HG02884 (cell line): Measurements from ENCODE around the gene GTPBP6.
"Not testable (repeated sequence)": the region's sequence is repeated elsewhere in the genome, so short reads cannot be mapped to it uniquely, and the experiment has no call there.

Source experiments
- ATAC-seq: cut with Tn5 transposase; IDR thresholded peaks from one replicate; pipeline ENCODE4 v1.9.1; 2021; ENCODE audit warnings: mild to moderate bottlenecking, moderate library complexity; ENCODE audit not compliant: unreplicated experiment

GTPBP6 gene

DNA sequence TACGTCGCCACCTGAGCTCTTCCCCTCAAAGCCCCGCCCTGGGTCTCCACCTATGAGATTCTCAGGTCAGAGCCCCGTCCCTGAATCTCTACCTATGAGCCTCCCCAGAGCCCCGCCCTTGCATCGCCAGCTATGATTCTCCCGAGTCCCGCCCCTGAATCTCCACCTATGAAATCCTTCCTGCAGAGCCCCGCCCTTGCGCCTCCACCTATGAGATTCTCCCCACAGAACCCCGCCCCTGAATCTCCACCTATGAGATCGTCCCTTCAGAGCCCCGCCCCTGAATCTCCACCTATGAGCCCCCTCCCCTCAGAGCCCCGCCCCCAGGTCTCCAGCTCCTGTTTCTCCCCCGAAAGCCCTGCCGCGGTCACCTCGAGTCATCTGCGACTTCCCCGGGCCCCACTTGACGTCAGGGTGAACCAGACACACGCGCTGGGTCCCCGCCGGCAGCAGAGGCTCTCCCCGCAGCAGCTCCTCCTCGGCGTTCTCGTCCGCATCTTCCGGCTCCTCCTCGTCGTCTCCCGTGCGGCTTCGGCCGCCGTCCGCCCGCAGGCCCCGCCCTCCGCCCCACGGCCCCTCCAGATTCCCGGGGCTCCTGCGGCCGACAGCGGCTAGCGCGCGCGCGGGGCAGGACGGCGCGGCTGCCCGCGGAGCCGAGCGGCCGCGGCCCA, 393 bp downstream of the GTPBP6 start:
- peak; percentile 53 for ATAC-seq

DNA sequence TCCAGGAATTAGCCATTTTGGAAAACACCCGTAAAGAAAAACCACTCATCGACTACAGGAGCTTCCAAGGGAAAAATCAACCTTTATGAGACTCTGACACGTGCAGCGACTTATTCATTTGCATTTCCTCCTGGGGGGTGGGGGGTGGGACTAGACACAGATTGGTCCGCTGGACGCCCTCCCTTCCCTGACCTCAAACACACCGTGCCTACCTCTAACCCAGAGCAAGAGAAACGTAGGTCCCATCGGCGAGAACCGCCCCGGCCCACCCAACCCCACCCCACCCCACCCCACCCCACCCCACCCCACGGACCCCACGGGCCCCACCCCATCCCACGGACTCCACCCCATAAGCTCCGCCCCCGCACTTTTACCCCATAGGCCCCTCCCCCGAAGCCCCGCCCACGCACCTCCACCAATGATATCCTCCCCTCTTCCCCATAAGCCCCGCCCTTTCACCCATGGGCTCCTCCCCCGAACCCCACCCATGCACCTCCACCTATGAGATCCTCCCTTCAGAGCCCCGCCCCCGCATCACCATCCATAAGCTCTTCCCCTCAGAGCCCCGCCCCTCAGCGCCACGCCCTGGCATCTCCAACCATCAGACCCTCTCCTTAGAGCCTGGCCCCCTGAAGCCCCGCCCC, 1.1 kb downstream of the GTPBP6 start:
- no peak for ATAC-seq

DNA sequence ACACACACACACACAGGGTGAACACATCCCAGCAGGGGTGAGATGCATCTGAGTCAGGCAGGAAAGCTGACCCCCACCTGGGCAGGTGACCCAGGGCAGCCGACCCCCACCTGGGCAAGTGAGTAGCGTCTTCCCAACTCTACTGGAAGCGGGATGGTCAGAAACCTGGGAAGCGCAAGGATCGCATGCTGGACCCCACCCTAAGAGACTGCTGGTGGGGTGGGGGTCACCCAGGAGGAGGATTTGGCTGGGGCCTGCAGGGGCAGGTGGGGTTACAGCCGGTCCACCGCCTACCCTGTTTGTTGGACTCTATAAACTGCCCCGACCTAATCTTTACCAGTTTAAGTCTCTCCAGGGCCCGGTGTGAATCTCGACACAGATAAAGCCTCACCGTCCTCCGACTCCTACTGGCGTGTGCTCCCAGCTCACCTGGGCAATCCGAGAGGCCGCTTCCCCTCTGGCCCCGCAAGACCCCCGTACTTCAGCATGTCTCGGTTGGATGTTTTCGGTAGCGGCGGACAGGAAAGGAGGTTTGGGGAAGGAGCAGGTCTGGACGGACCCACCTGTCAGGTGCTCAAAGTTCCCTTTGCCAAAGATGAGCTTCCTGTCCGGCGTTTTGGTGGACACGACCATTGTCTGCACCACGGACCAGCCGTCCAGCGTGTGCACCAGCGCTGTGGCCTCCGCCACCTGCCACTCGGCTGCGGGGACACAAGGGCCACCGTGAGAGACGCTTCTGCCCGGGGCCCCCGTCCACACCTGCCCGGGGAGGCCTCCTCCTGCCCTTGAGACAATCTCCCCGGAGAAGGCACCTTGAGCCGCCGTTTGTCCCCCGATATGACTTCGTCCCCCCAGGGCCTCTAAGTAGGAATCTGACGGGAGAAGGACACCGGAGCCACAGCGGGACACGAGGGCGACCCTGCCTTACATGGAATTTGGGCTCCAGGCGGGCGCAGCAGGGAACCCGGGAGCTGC, 2.0 kb downstream of the GTPBP6 start:
- no peak for ATAC-seq

DNA sequence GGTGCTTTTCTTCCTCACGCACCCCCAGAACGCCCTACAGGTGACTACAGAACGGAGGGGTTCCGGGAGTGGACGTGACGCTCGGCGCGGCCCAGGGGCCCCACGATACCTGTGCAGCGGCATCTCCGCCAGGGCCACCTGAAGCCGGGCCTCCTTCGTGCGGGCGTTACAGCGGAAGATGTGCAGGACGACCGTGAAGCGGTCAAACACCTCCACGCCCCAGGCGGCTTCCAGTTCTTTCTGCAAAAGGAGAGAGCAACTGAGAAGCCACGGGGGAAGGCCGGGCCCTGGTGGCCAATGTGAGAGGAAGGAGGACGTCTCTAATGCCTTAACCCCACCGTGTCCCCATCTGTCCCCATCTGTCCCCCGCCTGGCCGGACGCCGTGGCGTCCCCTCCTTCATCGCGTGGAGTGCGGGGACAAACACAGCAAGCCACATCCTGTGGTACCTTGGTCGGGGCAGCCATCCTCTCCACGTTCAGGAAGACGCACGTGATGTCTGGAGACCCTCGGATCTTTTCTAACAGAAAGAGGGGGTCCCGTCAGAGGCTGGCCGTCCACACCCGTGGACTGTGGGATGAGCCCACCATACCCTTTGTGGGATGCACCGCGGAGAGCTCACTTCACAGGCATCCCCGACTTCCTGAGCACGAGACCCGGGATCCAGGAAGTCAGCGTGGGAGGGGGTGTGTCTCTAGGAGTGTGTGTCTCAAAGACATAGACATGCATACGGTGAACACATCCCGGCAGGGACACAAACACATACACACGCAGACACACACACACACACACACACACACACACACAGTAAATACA, 3.6 kb downstream of the GTPBP6 start:
- ATAC-seq: no peak

DNA sequence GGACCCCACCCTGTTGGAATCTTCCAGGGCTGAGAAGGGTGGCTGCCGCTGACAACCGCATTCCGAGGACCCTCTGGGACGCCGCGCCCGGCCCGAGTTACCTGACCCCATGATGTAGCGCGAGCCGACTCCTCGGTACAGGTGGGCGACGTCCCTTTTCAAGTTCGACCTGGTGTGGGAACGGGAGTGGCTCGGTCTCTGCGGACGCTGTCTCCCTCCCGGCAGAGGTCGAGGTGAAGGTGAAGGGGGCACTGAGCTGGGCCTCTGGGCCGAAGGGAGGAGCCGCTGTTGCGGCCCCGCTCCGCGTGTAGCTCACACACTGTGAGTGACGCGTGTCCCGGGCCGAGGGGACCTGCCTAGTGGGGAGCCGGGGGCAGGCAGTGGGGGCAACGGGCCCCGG, 4.5 kb downstream of the GTPBP6 start:
- ATAC-seq: no peak

DNA sequence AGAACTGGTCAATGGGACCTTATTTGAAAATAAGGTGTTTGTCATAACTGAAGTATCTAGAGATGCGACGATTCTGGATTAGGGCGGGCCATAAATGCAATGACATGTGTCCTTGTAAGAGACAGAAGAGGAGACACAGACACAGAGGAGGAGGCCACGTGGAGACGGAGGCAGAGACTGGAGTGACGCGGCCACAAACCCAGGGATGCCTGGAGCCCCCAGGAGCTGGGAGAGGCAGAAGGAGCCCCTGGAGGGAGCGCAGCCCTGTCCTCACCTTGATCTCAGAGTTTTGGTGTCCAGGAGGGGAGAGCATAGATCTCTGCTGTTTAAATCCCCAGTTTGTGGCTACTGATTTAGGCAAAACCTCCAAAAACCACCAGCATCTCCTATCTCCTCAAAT, 5.0 kb downstream of the GTPBP6 start:
- no peak for ATAC-seq

DNA sequence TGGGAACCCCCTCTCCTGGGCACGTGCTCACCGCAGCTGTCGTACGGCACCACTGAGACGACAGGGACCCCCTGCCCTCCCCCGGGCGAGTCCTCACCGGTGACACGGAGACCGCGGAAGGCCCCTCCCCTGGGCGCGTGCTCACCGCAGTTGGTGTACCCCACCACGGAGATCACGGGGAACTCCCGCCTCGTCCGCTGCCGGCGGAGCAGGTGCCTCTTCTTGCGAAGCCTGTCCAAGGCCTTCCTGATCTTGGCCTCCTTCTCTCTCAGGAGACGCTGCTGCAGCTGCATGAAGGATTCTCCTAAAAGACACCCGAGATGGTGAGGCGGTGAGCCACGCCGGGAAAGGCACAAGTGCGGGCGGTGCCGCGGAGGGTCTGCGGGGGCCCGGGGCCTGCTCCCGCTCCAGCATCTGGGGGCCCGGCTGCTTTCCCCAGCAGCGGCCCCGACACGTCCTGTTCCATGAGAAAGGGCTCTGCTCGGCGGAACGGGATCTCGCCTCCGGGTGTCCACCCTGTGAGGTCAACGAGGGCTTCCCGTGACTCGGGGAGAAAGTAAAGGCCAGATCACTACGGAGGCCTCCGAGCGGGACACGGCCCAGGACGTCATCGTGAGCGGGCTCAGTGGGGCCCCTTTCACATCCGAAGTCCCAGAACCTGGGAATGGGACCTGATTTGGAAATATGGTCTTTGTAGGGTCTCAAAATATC, 5.8 kb downstream of the GTPBP6 start:
- no peak for ATAC-seq

DNA sequence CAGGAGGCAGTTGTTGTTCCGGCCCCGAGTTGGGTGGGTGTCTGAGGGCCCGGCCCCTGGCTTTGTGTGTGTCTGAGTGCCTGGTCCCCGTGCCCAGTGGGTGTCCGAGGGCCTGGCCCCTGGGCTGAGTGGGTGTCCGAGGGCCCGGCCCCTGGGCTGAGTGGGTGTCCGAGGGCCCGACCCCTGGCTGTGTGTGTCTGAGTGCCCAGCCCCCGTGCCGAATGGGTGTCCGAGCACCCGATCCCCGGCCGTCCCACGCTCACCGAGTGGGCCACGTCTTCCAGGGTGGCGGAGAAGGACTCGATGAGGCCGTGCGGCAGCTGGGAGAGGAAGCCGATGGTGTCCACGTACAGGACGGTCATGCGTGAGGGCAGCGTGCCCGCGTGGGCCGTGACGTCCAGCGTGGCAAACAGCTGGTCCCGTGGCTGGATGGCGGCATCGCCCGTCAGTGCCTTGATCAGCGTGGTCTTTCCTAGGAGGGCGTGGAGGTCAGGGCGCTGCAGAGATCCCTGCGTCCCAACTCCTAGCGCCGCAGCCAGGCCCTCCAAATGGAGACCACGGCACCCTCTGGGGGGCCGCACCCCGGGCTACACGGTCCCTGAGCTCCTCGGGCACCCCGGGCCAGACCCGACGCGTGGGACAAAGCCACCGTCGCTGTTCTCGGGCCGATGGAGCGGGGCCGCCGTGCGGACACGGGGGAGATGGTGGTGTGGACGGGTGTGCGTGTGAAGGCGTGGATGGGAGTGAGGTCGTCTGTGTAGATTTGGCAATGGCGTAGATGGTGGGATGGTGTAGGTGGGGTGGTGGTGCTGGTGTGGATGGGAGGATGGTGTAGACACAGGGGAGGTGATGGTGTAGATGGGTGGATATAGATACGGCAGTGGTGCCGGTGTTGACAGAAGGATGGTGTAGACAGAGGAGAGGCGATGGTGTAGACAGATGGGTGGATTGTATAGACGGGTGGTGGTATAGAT, 7.2 kb downstream of the GTPBP6 start:
- no peak for ATAC-seq

DNA sequence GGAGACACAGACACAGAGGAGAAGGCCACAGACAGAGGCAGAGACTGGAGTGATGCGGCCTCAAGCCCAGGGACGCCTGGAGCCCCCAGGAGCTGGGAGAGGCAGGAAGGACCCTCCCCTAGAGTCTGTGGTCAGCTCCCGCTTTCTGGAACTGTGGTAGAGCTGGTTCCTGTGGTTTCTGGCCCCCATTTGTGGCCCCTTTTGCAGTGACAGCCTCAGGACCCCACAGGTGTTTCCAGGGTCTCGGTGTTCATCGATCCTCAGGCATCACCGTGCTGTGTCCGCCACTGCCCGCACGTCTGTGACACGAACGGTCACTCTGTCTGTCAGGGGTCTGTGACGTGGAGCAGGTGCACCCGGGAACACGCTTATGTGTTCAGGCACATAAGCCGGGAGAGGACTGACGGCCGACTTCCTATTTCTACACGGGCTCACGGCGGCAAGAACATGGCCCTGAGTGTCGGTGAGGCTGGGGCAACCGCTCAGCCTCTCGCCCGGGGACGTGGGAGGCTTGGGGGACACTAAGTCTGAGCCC, 7.9 kb downstream of the GTPBP6 start:
- ATAC-seq: no peak

DNA sequence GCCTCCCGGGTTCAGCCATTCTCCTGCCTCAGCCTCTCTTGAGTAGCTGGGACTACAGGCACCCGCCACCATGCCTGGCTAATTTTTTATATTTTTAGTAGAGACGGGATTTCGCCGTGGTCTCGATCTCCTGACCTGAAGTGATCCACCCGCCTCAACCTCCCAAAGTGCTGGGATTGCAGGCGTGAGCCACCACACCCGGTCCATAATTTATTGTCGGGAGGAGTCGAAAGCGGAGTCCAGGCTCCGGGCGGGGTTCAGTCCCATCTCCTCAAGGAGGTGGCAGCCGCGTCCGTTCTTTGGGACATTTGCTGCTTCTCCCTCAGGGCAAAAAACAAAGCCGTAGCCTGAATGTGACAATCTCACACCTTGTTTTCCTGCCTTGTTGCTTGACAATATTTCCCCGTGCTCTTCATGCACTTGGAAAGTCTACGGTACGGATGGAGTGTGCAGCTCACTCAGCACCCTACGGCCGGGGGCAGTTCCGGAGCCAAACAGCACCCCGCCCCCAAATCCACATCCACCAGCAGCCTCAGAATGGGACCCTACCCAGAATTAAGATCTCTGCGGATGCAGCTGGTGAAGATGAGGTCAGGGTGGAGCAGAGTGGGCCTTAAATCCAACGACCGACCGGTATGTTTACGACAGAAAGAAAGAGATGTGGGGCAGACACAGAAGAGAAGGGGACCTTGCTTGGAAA, 9.6 kb downstream of the GTPBP6 start:
- no peak for ATAC-seq

DNA sequence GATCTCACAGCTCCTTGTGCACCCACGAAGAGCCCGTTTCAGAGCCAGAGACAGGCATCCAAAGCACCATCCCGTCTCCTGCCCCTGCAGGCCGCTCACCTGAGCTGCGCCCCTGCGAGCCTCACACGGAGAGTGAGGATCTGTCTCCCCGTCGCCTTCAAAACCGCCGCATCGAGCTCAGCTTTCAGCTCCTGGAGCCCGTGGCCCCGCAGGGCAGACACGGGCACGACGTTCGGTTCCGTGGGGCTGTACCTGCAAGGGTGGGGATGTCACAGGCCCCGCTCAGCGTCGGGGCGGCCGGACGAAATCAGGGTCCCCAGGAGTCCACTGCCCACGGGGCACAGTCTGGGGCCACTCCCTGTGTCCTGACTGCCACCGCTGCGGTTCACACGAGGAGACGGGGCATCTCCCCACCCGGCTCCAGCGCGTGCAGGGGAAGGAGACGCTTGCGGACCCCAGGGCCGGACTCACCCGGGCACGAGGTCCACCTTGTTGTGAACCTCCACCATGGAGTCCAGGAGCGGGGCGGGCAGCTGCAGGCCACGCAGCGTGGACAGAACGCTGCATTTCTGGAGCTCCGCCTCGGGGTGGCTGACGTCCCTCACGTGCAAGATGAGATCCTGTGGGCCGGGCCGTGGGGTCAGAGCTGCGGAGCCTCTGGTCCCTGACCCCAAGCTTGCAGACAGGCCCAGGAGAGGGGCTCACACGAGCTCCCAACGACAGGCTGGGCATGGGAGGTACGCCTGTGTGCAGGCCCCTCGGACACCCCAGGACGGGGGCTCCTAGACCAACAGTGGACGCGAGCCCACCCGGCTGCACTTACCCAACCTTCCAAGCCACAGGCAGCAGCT, 11.1 kb downstream of the GTPBP6 start:
- no peak for ATAC-seq

DNA sequence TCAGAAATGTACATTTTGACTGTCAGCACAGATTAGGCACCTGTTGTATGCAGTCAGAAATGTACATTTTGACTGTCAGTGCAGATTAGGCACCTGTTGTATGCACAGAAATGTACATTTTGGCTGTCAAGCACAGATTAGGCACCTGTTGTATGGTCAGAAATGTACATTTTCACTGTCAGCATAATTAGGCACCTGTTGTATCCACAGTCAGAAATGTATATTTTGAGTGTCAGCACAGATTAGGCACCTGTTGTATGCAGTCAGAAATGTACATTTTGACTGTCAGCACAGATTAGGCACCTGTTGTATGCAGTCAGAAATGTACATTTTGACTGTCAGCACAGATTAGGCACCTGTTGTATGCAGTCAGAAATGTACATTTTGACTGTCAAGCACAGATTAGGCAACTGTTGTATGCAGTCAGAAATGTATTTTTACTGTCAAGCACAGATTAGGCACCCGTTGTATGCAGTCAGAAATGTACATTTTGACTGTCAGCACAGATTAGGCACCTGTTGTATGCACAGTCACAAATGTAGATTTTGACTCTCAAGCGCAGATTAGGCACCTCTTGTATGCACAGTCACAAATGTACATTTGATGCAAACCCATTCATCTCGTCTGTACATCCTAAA, 11.9 kb downstream of the GTPBP6 start:
- not testable (repeated sequence) for ATAC-seq

DNA sequence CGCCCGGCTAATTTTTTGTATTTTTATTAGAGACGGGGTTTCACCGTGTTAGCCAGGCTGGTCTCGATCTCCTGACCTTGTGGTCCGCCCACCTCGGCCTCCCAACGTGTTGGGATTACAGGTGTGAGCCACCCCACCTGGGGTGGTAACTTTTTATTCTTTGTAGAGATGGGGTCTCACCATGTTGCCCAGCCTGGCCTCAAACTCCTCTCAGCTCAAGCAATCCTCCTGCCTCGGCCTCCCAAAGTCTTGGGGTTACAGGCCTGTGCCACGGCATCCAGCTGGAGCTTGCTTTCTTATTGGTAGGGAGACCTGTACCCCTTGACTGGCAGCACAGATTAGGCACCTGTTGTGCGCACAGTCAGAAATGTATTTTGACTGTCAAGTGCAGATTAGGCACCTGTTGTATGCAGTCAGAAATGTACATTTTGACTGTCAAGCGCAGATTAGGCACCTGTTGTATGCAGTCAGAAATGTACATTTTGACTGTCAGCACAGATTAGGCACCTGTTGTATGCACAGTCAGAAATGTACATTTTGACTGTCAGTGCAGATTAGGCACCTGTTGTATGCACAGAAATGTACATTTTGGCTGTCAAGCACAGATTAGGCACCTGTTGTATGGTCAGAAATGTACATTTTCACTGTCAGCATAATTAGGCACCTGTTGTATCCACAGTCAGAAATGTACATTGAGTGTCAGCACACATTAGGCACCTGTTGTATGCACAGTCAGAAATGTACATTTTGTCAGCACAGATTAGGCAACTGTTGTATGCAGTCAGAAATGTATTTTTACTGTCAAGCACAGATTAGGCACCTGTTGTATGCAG, 12.6 kb downstream of the GTPBP6 start:
- not testable (repeated sequence) for ATAC-seq

DNA sequence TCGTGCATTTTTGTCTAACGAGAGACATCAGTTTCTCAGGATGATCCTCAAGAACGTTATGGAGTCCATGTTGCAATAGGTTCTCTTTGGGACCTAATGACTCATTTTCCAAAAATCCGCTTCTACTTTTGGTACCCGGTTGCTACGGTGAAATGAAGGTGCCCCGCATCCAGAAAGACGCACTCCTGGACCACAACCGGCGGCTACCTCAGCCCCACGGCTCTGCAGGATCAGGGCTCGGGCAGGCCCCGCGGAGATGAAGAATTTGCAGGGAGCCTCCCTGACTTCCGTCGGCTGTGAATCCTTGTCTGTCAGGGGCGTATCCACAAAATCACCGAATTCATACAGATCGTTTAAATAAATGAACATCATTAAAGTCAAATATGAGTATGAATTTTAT, 15.6 kb downstream of the GTPBP6 start:
- no peak for ATAC-seq

DNA sequence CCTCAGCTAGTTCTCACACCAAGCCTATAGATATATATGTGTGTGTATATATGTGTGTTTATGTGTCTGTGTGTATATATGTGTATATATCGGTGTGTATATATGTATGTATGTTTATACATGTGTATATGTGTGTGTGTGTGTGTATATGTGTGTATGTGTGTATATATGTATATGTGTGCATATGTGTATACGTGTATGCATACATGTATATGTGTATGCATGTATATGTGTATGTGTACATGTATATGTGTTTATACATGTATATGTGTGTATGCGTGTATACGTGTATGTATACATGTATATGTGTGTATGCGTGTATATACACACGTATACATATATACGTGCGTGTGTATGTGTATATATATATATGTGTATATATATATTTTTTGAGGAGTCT, 18.3 kb downstream of the GTPBP6 start:
- ATAC-seq: no peak

DNA sequence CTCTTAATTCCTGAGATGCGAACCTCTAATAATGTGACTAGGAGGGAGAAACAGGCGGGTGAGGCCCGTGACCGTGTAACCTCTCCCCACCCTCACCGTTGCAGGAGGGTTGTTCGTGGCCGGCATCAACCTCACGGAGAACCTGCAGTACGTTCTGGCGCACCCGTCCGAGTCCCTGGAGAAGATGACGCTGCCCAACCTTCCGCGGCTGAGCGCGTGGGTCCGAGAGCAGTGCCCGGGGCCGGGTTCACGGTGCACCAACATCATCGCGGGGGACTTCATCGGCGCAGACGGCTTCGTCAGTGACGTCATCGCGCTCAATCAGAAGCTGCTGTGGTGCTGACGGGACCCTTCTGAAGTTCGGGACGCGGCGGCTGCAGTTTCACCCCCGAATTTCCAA, 19.6 kb downstream of the GTPBP6 start:
- no peak for ATAC-seq
